Measurements from ENCODE around the gene SND1.
A peak's percentile ranks its signal among the peaks of the same experiment; 100 is the strongest.

SND1 gene

DNA sequence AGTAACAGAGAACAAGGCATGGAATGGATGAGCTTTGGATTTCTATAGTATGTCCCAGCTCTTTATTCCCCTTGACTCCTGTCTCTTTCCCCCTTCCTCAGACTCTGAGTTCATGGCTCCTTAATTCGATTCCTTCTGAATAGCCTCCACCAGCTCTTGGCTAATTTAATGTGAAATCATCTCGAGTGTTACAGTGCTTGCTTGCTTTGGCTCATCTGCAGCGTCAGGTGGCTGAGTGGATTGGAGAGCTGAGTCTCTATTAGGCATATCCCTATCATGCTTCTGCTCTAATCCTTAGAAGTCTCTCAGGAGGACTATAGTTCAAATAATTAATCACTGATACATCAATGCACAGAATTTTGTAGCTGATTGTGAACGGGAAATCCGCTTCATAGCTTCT is 244.7 kb downstream of the SND1 start:
- TF ChIP-seq, protein P1, sequence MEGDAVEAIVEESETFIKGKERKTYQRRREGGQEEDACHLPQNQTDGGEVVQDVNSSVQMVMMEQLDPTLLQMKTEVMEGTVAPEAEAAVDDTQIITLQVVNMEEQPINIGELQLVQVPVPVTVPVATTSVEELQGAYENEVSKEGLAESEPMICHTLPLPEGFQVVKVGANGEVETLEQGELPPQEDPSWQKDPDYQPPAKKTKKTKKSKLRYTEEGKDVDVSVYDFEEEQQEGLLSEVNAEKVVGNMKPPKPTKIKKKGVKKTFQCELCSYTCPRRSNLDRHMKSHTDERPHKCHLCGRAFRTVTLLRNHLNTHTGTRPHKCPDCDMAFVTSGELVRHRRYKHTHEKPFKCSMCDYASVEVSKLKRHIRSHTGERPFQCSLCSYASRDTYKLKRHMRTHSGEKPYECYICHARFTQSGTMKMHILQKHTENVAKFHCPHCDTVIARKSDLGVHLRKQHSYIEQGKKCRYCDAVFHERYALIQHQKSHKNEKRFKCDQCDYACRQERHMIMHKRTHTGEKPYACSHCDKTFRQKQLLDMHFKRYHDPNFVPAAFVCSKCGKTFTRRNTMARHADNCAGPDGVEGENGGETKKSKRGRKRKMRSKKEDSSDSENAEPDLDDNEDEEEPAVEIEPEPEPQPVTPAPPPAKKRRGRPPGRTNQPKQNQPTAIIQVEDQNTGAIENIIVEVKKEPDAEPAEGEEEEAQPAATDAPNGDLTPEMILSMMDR (IDR thresholded peaks at IDR 0.05; ENCODE audit: insufficient read depth, low read length, poor library complexity, severe bottlenecking), result no peak
- Histone ChIP-seq H3K36me3 (ENCODE audit: control insufficient read depth, insufficient read depth, low read length) (peaks cover 2% of the 10 kb centered on the region; the same call in 1 of the 2 replicates), H3K4me3 (replicated peaks; ENCODE audit: low read depth, low read length) (no peak overlapping the region), H3K27me3 (replicated peaks; ENCODE audit: control insufficient read depth, insufficient read depth, low read length) (no peaks in the 10 kb centered on the region)
- DNase-seq (ENCODE audit: extremely low read depth, insufficient read length), result no peak

DNA sequence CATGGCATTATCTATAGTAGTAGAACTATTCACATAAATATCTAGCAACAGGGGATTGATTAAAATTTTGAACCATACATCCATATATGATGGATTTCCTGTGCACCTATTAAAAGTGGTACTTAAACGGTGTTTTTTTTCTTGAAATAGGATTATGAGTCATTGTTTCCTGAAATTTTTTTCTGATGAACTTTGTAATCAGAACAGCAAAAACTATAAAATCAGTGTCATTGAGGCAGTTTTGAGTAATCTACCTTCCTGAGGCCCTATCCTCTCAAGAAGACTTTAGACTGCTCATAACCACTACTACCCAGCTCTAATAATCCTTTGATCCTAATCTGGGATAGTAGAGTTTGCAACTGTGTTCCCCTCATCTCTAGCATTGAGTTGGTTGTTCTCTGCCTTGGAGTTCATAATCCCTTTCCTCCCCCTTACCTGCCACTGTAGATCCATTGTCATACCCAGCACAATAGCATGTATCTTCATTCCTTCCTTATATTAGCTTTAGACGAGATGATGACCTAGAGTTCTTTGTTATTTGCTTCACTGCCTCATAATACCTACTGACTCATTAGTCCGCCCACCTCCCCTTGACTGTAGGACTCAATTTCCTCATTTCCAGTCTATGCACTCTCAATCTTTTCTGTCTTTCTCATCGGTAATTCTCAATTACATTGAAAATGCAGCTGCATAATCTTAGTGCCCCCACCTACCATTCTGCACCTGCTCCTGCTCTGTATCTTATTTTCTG is 245.9 kb downstream of the SND1 start:
- no peak for DNase-seq (ENCODE audit: extremely low read depth, insufficient read length)
- TF ChIP-seq, protein P1 (IDR thresholded peaks at IDR 0.05; ENCODE audit: insufficient read depth, low read length, poor library complexity, severe bottlenecking), result no peak
- no peak overlapping the region for H3K4me3 ChIP-seq (replicated peaks; ENCODE audit: low read depth, low read length)
- H3K27me3 ChIP-seq (replicated peaks; ENCODE audit: control insufficient read depth, insufficient read depth, low read length), result no peaks in the 10 kb centered on the region
- no peaks in the 10 kb centered on the region; the same call in 1 of the 2 replicates for H3K36me3 ChIP-seq (ENCODE audit: control insufficient read depth, insufficient read depth, low read length)

DNA sequence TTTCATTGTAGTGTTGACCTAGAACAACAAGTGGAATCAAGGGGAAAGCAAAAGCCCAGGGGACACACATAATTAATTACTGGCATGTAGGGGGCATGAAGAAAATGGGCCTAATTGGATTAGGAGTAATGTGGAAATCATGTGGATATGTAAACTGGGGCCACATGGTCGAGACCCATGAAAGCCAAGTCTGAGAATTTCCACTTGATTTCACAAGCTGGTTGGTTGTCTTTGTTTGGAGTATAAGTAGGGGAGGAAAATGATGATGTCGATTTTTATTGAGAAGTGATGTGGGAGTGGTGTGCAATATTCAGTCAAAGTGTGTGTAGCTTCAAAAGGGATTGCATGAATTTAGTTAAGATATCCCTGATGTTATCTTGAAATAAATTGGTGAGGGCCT is 247.4 kb downstream of the SND1 start:
- no peak for DNase-seq (ENCODE audit: extremely low read depth, insufficient read length)
- no peaks in the 10 kb centered on the region for H3K27me3 ChIP-seq (replicated peaks; ENCODE audit: control insufficient read depth, insufficient read depth, low read length)
- no peak overlapping the region for H3K4me3 ChIP-seq (replicated peaks; ENCODE audit: low read depth, low read length)
- TF ChIP-seq, protein P1 (IDR thresholded peaks at IDR 0.05; ENCODE audit: insufficient read depth, low read length, poor library complexity, severe bottlenecking), result no peak
- H3K36me3 ChIP-seq (ENCODE audit: control insufficient read depth, insufficient read depth, low read length), result no peaks in the 10 kb centered on the region; the same call in 1 of the 2 replicates

DNA sequence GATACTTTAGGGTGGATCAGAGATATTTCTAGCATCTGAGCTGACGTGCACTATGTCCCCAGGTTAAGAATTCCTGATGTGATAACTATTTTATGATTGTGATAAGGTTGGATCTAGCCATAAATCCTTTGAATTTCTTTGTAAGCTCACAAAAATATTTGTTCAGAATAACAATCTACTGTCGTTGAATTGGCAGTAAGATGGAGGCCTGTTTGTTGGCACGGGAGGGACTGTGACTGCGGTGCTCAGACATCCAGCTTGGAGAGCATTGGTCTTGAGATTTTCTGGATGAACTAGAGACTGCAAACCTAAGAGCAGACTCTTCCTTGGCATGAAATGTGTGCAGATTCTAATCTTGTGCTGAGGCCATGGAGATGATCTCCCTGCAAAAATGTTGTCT is 248.1 kb downstream of the SND1 start:
- Histone ChIP-seq H3K4me3 (replicated peaks; ENCODE audit: low read depth, low read length) (no peak overlapping the region), H3K36me3 (ENCODE audit: control insufficient read depth, insufficient read depth, low read length) (no peaks in the 10 kb centered on the region; the same call in 1 of the 2 replicates), H3K27me3 (replicated peaks; ENCODE audit: control insufficient read depth, insufficient read depth, low read length) (no peaks in the 10 kb centered on the region)
- DNase-seq (ENCODE audit: extremely low read depth, insufficient read length), result no peak
- TF ChIP-seq, protein P1 (IDR thresholded peaks at IDR 0.05; ENCODE audit: insufficient read depth, low read length, poor library complexity, severe bottlenecking), result no peak

DNA sequence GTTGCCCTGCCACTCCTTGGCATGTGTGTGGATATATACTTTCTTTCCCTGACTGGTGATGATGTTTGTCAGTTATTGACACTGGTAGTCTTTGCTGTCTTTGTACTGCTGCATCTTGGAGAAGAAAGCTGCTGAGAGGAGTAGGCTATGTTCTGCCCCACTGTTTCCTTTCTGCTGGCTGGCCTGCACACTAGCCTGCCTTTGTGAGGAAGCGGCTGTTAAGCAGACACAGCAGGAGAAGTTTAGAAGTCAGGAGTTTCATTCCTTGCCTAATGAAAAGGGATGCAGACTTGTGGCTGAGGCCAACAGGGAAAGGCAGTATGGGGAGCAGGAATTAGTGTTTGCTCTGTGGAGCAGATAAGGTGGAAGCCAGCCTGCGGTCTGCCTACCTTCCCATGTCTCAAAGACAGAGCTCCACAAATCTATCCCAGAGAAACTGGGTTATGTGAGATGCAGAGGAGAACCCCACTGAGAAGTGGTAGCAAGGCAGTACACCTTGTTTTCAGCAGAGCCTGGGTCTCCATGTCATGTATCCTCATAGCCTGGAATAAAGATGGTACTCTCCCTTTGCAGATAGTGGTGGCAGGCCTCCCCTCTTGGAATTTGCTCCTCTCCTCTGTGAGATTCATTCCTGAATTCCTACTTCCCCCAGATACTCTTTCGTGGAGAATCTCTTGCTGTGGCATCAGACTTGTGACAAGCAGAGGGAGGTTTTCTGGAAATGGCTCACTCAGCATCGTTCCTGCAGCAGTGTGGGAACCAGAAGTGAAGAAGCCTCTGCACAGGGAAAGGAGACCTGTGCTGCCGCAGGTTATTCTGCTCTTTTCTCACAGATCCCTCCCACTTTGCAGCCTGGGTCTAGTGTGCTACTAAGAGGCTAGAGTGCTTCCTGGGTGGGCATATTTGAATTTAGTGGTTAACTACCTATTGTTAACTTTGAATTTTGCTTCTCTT is 249.0 kb downstream of the SND1 start:
- no peaks in the 10 kb centered on the region for H3K27me3 ChIP-seq (replicated peaks; ENCODE audit: control insufficient read depth, insufficient read depth, low read length)
- H3K4me3 ChIP-seq (replicated peaks; ENCODE audit: low read depth, low read length), result 0 out of 2 replicates have a peak overlapping the region, but pooled peaks have one; percentile 8
- DNase-seq (ENCODE audit: extremely low read depth, insufficient read length), result no peak
- TF ChIP-seq, protein P1 (IDR thresholded peaks at IDR 0.05; ENCODE audit: insufficient read depth, low read length, poor library complexity, severe bottlenecking), result no peak
- H3K36me3 ChIP-seq (ENCODE audit: control insufficient read depth, insufficient read depth, low read length), result no peaks in the 10 kb centered on the region
